Coronary artery (tissue), 2 donors: ENCODE data around the gene SYK.

Source experiments
- DNase-seq: peaks from one replicate; pipeline ENCODE4 v3.0.0-alpha.2; 2017; ENCODE audit warnings: low spot score
- H3K27ac ChIP-seq, 2 donors: fragments of 200-600 bp; sonication (generic); one replicate each; pipeline ENCODE4 v1.5.1; 2016 to 2019
- H3K4me3 ChIP-seq: fragments of 200-600 bp; sonication (generic); 2 replicates; pipeline ENCODE4 v1.5.1; 2016; ENCODE audit warnings: mild to moderate bottlenecking, moderate library complexity
- CTCF ChIP-seq: fragments of 200-600 bp; sonication (generic); IDR thresholded peaks from one replicate; pipeline ENCODE4 v1.5.1; 2019; ENCODE audit warnings: antibody characterized with exemption

The SYK gene

GRCh38 chr9:90834828-90835595 is 33.4 kb downstream of the SYK start:
- DNase-seq: no peak
- Histone ChIP-seq H3K4me3 (no peak overlapping the region), H3K27ac (no peak overlapping the region)
- no peak for TF ChIP-seq CTCF

- no peak for TF ChIP-seq CTCF
- no peak overlapping the region for H3K4me3 ChIP-seq
- H3K27ac ChIP-seq: no peak overlapping the region
- DNase-seq: no peak
Observed at GRCh38 chr9:90836411-90837080, 34.9 kb downstream of the SYK start.

GRCh38 chr9:90838098-90838497 is 36.5 kb downstream of the SYK start:
- Histone ChIP-seq H3K4me3 (no peak overlapping the region), H3K27ac (no peak overlapping the region)
- peak; percentile 35 for DNase-seq
- no peak for TF ChIP-seq CTCF

GRCh38 chr9:90838581-90839154 is 37.0 kb downstream of the SYK start:
- Histone ChIP-seq H3K27ac (no peak overlapping the region), H3K4me3 (no peak overlapping the region)
- DNase-seq: no peak
- TF ChIP-seq CTCF: no peak

- no peak overlapping the region for H3K27ac ChIP-seq
- no peak overlapping the region for H3K4me3 ChIP-seq
- DNase-seq: no peak
- no peak for TF ChIP-seq CTCF
Observed at GRCh38 chr9:90839183-90839728, 37.6 kb downstream of the SYK start.

- TF ChIP-seq CTCF: no peak
- no peak for DNase-seq
- no peak overlapping the region for H3K4me3 ChIP-seq
- no peak overlapping the region for H3K27ac ChIP-seq
Observed at GRCh38 chr9:90840696-90841095, 39.1 kb downstream of the SYK start.
